AG04450 (cell line): Measurements from ENCODE around the gene OR9Q2. TPM values are rescaled to one million over a fixed set of nuclear protein-coding genes. Genes with fewer than 3 reads are reported as not detected.

Source experiments
- CTCF ChIA-PET: fragments of 300-600, 350-600 bp; formaldehyde crosslinking; extraction: SDS; loops from one replicate; lab custom pipeline; 2022; ENCODE audit warnings: antibody characterized with exemption, inconsistent platforms; lab: Charles Lee
- POLR2A ChIA-PET: fragments of 350-600 bp; formaldehyde crosslinking; extraction: SDS; loops from one replicate; lab custom pipeline; 2021; ENCODE audit warnings: antibody characterized with exemption, inconsistent platforms; lab: Yijun Ruan, JAX
- DNase-seq: peaks from one replicate; pipeline ENCODE4 v3.0.0-alpha.2; 2011; ENCODE audit warnings: low read depth, low spot score
- H3K27ac ChIP-seq: one replicate; pipeline ENCODE4 v1.5.1; 2012; ENCODE audit warnings: low read depth, low read length, control low read depth
- H3K27me3 ChIP-seq: one replicate; pipeline ENCODE4 v1.6.0; 2012; ENCODE audit warnings: low read length; ENCODE audit not compliant: control insufficient read depth, insufficient read depth
- H3K4me3 ChIP-seq: 2 replicates; pipeline ENCODE4 v1.5.1; 2011; ENCODE audit warnings: mild to moderate bottlenecking, low read depth, low read length, control low read depth
- H3K9me3 ChIP-seq: 2 replicates; pipeline ENCODE4 v1.5.1; 2012; ENCODE audit warnings: low read length; ENCODE audit not compliant: control insufficient read depth, insufficient read depth
- polyA plus RNA-seq: library from polyadenylated mRNA; depleted of rRNA; stranded (reverse); fragments of >200 nt; gene quantifications from 2 replicates; pipeline ENCODE4 v1.2.3, GENCODE V29; 2011
- TF ChIP-seq, protein P1 (sequence below): IDR thresholded peaks from 2 replicates; pipeline ENCODE4 v1.5.1; 2011; ENCODE audit warnings: low read depth, low read length, control low read depth, inconsistent platforms

OR9Q2 gene
- polyA plus RNA-seq, 1 experiment = not detected

DNA sequence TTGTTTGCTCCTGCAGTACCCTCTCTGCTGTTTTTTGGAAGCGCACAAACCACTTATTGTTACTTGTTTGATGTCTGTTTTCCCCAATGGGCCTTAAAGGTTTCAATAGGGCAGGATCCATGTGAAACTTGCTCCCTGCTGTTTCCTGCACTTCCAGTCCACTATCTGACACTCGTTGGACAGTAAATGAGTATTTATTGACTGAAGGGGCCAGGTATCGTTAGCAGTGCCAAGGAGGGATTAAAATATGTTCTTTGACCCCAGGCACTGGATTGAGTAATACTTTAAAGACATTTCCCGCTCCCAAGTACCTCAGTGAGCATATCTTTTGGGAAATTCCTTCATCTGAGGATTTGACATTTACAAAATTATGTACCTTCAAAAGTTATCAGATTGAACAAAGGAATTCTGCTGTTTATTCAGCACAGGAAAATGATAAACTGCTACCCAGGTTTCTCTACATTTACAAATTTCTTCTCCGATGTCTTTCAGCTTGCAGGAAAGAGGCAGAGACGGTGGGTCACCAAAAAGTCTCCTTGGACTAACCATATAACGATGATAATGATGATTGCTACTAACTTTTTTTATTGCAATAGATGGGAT lies 23.3 kb upstream of the OR9Q2 start:
- Histone ChIP-seq H3K27ac (no peak overlapping the region), H3K9me3 (no peaks in the 10 kb centered on the region), H3K4me3 (no peak overlapping the region), H3K27me3 (no peaks in the 10 kb centered on the region)
- ChIA-PET POLR2A (no interaction called here), CTCF (no interaction called here)
- TF ChIP-seq, protein P1, sequence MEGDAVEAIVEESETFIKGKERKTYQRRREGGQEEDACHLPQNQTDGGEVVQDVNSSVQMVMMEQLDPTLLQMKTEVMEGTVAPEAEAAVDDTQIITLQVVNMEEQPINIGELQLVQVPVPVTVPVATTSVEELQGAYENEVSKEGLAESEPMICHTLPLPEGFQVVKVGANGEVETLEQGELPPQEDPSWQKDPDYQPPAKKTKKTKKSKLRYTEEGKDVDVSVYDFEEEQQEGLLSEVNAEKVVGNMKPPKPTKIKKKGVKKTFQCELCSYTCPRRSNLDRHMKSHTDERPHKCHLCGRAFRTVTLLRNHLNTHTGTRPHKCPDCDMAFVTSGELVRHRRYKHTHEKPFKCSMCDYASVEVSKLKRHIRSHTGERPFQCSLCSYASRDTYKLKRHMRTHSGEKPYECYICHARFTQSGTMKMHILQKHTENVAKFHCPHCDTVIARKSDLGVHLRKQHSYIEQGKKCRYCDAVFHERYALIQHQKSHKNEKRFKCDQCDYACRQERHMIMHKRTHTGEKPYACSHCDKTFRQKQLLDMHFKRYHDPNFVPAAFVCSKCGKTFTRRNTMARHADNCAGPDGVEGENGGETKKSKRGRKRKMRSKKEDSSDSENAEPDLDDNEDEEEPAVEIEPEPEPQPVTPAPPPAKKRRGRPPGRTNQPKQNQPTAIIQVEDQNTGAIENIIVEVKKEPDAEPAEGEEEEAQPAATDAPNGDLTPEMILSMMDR = no peak
- DNase-seq = no peak

DNA sequence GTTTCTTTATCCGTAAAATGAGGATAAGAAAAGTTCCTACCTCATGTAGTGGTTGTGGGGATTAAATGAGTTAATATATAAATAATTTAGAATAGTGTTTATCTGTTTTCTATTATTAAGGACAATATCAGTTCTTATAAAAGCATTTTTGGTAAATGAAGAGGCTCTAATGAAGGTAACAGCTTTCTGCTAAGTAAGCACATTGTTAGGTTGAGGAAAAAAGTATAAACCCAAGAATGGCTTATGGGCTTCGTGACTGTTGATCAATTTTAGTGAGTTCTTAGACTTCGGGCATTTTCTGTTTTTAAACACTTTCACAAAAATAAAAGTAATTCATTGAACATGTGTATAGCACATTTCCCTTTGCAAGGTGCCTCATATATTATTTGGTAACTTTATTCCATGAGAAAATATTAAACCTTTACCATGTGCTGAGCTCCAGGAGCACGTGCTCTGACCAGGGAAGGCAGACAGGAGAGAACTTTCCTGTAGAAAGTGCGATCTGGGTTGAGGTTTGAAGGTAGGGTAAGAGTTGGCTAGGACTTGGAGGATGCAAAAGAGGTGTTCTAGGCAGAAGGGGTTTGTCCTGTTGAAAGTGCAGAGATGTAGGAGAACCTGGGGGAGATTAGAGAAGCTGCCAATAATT lies 11.3 kb upstream of the OR9Q2 start:
- H3K4me3 ChIP-seq = no peak overlapping the region
- H3K27ac ChIP-seq = no peak overlapping the region
- ChIA-PET POLR2A (no interaction called here), CTCF (no interaction called here)
- no peak for DNase-seq
- no peaks in the 10 kb centered on the region for H3K9me3 ChIP-seq
- H3K27me3 ChIP-seq = no peaks in the 10 kb centered on the region
- TF ChIP-seq, protein P1 = no peak

DNA sequence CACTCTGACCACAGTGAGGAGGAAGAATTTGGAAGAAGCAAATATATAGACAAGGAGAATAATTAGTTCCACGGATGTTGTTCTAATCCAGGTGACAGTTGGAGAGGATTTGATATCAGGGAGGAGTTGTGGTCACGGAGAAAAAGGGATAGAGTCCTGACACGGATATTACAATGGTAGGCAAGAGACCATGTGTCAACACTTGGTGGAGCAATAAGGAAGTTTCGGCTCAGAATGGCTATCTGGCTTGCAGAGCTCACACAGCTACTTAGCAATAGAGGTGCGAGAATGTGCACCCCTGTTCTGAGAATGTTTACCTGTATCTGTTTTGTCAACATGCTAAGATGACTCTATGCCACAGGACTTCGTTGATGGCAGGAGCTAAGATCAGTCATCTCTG lies 10.4 kb upstream of the OR9Q2 start:
- Histone ChIP-seq H3K27ac (no peak overlapping the region), H3K9me3 (no peaks in the 10 kb centered on the region), H3K4me3 (no peak overlapping the region), H3K27me3 (no peaks in the 10 kb centered on the region)
- DNase-seq = no peak
- POLR2A ChIA-PET = no interaction called here
- CTCF ChIA-PET = no interaction called here
- TF ChIP-seq, protein P1 = no peak

DNA sequence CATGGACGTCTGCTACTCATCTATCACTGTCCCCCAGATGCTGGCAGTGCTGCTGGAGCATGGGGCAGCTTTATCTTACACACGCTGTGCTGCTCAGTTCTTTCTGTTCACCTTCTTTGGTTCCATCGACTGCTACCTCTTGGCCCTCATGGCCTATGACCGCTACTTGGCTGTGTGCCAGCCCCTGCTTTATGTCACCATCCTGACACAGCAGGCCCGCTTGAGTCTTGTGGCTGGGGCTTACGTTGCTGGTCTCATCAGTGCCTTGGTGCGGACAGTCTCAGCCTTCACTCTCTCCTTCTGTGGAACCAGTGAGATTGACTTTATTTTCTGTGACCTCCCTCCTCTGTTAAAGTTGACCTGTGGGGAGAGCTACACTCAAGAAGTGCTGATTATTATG lies 9.2 kb upstream of the OR9Q2 start:
- ChIA-PET CTCF (no interaction called here), POLR2A (no interaction called here)
- TF ChIP-seq, protein P1 = no peak
- no peaks in the 10 kb centered on the region for H3K9me3 ChIP-seq
- DNase-seq = no peak
- no peak overlapping the region for H3K27ac ChIP-seq
- no peak overlapping the region for H3K4me3 ChIP-seq
- H3K27me3 ChIP-seq = no peaks in the 10 kb centered on the region

DNA sequence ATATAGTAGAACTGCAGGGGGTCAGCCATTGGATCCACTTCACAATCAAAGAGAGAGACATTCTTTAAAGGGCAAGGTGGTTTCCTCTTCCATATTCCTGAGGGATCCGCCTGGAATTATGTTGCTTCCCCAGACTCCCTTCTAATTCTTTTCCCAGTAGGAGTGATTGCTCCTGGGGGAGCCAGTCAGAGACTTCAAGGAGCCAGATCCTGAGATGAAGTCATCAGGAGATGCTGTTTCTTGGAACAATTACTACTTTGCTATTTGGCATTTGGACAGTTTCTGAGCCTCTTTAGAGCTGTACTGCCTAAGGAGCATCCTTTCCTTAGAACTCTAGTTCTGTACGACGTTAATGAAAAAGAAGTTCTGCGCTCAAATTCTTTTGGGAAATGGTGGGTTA lies 1.9 kb upstream of the OR9Q2 start:
- CTCF ChIA-PET = no interaction called here
- no peaks in the 10 kb centered on the region; the same call in 1 of the 2 replicates for H3K9me3 ChIP-seq
- TF ChIP-seq, protein P1 = no peak
- POLR2A ChIA-PET = no interaction called here
- no peak overlapping the region for H3K27ac ChIP-seq
- DNase-seq = no peak
- H3K4me3 ChIP-seq = no peak overlapping the region
- no peaks in the 10 kb centered on the region for H3K27me3 ChIP-seq
